RPMI7951 (cell line): ENCODE results near the gene IPO8. TPM values are rescaled to one million over a fixed set of nuclear protein-coding genes. Genes with fewer than 3 reads are reported as not detected.

ENCODE experiments used
- DNase-seq: peaks from one replicate; pipeline ENCODE4 v3.0.0-alpha.2; 2012; ENCODE audit warnings: low read depth
- total RNA-seq: library from RNA; depleted of rRNA; stranded (reverse); fragments of >200 nt; shearing (Covaris generic); gene quantifications from 2 replicates; pipeline ENCODE4 v1.2.3, GENCODE V29; 2014; rRNA removed

Gene IPO8
- total RNA-seq: 14.6 and 14.7 TPM in 2 replicates

- DNase-seq: peak; percentile 90
Measured at GRCh38 chr12:30695199-30696102, at the start of gene IPO8. IPO8 (minus strand) TSS chr12:30695869; CDS start chr12:30695647, 222 bp downstream.

DNA sequence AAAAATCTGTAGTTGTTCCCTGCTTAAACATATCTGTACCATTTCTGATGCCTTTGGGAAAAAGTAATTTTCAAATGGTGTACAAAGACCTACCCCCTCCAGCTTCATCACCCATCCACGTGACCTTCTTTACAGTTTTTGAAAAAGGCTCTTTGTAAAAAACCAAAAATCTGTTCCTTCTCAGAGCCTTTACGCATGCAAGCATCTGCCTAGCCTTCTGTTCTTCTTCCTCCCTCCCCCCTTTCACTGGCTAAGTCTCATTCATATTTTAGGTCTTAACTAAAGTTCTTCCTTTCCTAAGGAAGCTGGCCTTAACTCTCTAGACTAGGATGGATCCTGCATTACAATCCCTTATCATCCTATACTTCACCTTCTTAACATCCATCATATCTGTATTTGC is 48.7 kb upstream of the IPO8 start:
- no peak for DNase-seq

GRCh38 chr12:30740274-30740673 is 44.6 kb upstream of the IPO8 start:
- DNase-seq: no peak

- no peak for DNase-seq
Measured at GRCh38 chr12:30739020-30739419, 43.4 kb upstream of the IPO8 start.

DNA sequence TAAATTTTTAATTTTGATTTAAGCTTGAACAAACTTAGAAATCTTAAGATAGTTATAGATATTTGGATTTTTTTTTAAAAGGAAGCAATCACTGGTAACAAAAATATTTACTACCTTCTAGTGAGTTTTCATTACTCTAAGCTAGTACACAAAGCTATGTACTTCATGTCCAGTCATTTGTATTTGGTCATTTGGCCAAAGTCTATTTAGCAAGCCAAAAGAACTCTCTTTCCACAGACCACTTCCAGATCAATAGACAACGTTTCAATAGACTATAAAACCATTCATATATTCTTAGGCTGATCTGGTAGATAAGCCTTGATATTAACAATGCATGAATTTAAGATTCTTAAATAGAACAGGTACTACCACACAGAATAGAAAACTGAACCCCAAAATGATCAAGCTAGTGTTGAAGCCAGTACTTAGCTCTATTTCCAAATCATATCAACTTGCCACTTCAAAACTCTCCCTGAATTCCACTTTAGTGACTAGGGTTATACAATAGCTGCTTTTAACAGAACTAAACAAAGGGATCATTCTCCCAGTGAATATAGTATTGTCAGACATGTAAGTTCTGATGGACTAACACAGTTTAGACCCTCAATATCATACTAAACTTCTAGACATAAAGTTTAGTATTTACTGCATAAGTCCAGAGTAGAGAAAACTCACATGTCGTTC is 37.4 kb upstream of the IPO8 start:
- DNase-seq: no peak

GRCh38 chr12:30730011-30730410 is 34.3 kb upstream of the IPO8 start:
- no peak for DNase-seq

DNA sequence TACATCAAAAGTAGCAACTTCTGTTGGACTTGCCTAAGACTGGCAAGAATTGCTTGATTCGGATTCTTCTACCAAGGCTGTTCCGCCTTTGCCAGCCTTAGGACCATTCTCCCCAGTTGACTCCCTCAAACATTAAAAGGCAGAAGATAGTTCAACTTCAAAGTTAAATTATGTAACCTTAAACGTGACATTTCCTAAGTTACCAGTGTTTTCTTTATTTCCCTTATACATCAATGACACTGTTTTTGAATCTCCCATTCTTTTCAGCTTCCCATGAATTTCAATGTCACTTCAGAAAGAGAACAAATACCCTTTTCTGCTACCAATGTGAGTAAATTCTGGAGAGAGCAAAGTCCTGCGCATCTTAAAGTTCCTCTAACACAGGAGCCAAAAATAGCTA is 33.9 kb upstream of the IPO8 start:
- DNase-seq: no peak

GRCh38 chr12:30726647-30727046 is 31.0 kb upstream of the IPO8 start:
- DNase-seq: no peak

DNA sequence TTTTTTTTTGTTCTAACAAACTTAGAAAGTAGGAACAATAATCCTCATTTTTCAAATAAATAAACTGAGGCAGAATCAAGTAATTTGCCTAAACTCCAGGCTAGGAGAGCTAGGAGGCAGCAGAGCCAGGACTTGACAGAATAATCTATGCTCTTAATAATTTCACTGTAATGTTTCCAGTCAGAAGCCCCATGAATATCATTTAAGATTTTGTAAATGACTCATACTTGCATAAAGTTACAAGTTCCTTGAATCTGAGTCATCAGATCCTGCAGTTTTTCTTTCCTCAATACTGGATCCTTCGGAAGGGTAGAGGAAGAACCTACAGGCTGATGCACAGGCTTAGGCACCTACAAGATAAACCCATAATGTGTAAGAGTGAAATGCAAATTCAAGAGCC is 30.1 kb upstream of the IPO8 start:
- peak; percentile 62 for DNase-seq

DNA sequence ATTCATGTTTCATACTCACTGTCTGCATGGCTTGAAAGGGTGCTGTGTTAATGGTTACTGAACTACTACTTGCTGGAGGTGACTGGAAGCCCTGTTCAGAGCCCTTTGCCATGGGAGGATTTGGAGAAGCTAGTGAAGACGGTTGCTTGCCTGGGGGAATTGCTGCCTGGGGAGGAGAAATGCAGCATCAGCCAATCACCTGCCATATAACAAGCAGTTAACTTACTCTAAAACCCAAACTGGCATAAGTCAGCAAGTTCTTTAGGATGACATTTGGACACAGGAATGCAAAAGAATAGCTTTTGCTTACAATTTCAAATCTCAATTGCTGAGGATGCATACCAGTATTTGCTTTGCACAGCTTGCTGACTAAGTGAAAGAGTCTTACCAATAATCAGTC is 23.4 kb upstream of the IPO8 start:
- DNase-seq: peak; percentile 52

GRCh38 chr12:30707613-30708342 is 12.1 kb upstream of the IPO8 start:
- no peak for DNase-seq

GRCh38 chr12:30706476-30706875 is 10.8 kb upstream of the IPO8 start:
- DNase-seq: no peak

- no peak for DNase-seq
Measured at GRCh38 chr12:30701056-30701455, 5.4 kb upstream of the IPO8 start.

GRCh38 chr12:30700216-30700900 is 4.7 kb upstream of the IPO8 start:
- DNase-seq: peak; percentile 24

DNA sequence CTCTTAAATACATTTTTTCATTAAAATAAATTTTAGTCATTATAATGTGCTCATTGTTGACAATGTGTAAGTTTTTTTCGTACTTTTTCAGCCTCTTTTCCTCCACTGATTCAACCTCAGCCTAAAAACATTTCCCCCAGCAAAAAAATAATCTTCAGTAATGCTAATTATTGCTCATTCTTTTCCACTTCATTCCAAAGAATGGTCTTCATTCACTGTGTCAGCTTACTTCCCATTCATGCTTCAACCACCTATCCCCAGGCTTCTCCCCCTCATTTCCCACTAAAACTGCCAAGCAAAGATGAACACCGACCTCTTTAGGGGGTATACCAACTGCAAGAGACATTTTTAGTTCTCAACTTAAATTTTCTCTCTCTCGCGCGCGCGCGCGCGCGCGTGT is 2.7 kb upstream of the IPO8 start:
- DNase-seq: no peak

- no peak for DNase-seq
Measured at GRCh38 chr12:30696943-30697342, 1.3 kb upstream of the IPO8 start.

DNA sequence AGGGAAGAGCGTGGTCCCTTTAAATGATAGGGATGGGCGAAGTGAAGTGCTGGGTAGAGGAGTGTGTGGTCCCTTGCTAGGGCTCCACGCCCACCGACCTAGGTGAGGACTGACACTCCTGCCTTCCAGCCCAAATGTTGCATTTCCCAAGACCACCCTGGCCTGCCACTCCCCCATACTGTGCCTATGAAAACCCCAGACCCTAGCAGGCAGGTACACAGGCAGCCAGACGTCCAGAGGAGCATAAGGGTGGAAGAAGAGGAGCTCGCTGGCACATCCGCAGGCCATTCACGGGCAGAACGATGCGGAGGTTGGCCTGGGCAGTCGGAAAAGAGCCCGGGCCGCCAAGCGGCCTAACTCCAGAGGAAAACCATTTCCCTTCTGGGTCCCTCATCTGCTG is 817 bp upstream of the IPO8 start:
- no peak for DNase-seq

GRCh38 chr12:30696103-30696408 is 387 bp upstream of the IPO8 start:
- DNase-seq: no peak

DNA sequence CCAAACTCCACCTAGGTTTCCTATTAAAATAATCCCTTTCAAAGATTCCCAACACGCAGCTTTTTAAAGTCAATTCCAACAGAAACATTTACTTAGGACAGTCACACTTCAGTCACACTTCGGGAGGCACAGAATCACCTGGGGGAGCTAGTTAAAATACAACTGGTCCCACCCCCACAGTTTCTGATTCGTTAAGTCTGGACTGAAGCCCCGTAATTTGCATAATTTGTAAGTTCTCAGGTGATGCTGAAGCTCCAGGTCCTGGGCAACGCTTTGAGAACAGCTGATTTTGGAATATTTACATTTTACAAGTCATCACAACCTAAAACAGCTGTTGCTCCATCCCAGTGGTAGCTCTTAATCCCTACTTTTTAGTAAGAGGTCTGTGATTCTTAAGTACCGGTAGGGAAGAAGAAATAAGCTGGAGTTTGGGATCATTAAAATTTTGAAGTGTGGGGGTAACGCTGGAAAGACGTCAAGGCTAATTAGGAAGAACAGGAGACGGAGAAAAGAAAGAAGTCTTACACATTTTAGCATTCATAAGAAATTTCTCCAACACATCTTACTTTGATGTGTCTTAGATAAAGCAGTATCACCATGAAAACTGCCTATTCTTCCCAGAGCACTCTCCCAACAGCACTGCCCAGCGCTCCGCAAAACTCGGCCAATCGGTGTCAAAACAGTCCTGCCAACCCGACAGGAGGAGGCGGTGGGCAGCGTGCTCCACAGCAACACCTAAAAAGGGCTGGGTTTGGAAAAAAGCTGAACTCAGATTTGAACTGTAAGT is 1.1 kb downstream of the IPO8 start:
- peak; percentile 39 for DNase-seq

GRCh38 chr12:30692470-30692869 is 3.2 kb downstream of the IPO8 start:
- no peak for DNase-seq
